HL-60 (cell line): ENCODE measurements around the gene BTG3.

Experiments used
- GABPA ChIP-seq: IDR thresholded peaks from 2 replicates; pipeline ENCODE4 v1.6.1; 2012; ENCODE audit warnings: low read depth
- POLR2AphosphoS5 ChIP-seq: IDR thresholded peaks from 2 replicates; pipeline ENCODE4 v1.6.1; 2012; ENCODE audit warnings: low read depth
- TF ChIP-seq, protein P1 (sequence below): IDR thresholded peaks from one replicate; pipeline ENCODE4 v1.5.1; 2011; ENCODE audit warnings: low read length, control low read depth, inconsistent platforms; ENCODE audit not compliant: insufficient read depth
- TF ChIP-seq, protein P2 (sequence below): IDR thresholded peaks from 2 replicates; pipeline ENCODE4 v1.6.1; 2012; ENCODE audit warnings: low read depth; ENCODE audit not compliant: insufficient replicate concordance

DNA sequence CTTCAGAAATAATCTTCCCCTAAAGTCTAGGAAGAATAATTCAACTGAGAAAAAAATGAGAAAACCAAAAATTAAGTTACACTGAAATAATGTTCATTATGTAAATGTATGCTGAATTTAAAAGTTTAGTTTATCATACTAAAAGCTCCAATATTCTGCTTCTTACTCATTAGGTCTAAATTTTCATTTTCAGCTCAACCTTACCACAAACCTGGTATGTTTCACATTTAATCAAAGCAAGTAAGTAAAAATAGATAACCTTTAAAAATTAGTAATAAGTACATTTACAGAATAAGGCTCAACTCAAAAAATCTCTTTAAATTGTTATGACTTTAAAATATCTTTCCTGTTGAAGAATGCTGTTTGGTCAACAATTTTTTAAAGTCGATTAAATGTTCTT lies 15.0 kb downstream of the BTG3 start:
- TF ChIP-seq, protein P1, sequence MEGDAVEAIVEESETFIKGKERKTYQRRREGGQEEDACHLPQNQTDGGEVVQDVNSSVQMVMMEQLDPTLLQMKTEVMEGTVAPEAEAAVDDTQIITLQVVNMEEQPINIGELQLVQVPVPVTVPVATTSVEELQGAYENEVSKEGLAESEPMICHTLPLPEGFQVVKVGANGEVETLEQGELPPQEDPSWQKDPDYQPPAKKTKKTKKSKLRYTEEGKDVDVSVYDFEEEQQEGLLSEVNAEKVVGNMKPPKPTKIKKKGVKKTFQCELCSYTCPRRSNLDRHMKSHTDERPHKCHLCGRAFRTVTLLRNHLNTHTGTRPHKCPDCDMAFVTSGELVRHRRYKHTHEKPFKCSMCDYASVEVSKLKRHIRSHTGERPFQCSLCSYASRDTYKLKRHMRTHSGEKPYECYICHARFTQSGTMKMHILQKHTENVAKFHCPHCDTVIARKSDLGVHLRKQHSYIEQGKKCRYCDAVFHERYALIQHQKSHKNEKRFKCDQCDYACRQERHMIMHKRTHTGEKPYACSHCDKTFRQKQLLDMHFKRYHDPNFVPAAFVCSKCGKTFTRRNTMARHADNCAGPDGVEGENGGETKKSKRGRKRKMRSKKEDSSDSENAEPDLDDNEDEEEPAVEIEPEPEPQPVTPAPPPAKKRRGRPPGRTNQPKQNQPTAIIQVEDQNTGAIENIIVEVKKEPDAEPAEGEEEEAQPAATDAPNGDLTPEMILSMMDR = no peak
- TF ChIP-seq POLR2AphosphoS5 (no peak), GABPA (no peak)
- TF ChIP-seq, protein P2, sequence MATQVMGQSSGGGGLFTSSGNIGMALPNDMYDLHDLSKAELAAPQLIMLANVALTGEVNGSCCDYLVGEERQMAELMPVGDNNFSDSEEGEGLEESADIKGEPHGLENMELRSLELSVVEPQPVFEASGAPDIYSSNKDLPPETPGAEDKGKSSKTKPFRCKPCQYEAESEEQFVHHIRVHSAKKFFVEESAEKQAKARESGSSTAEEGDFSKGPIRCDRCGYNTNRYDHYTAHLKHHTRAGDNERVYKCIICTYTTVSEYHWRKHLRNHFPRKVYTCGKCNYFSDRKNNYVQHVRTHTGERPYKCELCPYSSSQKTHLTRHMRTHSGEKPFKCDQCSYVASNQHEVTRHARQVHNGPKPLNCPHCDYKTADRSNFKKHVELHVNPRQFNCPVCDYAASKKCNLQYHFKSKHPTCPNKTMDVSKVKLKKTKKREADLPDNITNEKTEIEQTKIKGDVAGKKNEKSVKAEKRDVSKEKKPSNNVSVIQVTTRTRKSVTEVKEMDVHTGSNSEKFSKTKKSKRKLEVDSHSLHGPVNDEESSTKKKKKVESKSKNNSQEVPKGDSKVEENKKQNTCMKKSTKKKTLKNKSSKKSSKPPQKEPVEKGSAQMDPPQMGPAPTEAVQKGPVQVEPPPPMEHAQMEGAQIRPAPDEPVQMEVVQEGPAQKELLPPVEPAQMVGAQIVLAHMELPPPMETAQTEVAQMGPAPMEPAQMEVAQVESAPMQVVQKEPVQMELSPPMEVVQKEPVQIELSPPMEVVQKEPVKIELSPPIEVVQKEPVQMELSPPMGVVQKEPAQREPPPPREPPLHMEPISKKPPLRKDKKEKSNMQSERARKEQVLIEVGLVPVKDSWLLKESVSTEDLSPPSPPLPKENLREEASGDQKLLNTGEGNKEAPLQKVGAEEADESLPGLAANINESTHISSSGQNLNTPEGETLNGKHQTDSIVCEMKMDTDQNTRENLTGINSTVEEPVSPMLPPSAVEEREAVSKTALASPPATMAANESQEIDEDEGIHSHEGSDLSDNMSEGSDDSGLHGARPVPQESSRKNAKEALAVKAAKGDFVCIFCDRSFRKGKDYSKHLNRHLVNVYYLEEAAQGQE = no peak
